ENCODE data around the gene GRID1. TPM values are rescaled to one million over a fixed set of nuclear protein-coding genes. Genes with fewer than 3 reads are reported as not detected.

GRID1 gene
- polyA plus RNA-seq, 1 of the 3 experiments (the other 2 are of a cell fraction): 0.13 TPM

DNA sequence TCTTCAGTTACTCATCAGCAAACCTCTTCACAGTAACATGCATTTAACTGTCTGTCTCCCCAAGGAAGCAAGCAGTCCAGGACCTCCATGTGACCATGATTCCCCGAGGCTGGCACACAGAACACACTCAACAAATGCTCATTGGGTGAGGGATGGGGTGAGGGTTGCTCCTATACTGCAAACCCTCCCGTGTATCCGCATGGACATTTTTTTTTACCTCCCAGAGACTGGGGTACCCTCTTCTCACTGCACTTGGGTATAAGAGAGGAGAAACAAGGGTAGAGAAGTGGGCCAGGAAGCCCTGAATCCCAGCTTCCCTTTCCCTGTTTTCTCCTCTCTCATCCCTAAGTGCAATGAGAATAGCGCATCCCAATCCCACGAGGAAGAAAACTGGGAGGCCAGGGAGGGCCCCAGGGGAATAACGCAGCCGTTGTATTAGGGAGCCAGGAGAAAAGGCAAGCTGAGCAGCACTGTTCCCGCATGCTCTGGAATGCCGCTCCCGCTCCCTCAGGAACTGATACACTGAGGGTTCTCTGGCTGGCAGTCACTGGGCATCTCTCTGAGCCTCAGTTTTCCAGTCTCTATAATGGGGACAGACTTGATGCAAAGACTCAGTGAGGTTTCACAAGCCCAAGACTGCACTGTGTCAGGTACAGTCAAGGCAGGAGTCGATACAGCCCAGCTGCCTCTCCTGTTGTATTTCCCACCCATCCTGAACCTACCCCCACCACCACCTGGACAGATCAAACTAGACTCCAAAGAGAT, 134.6 kb downstream of the GRID1 start:
- 50% methylated on average over 11 of the region's 11 CpGs for WGBS (ENCODE audit: low lambda C conversion rate)
- Histone ChIP-seq H3K36me3 (replicated peaks in 1 of 2; ENCODE audit: control insufficient read depth in 1 of 2, insufficient read depth in 2 of 2, low read length in 1 of 2) (no peaks in the 10 kb centered on the region), H3K9me3 (no peaks in the 10 kb centered on the region), H3K27ac (ENCODE audit: low read depth in 2 of 2, low read length in 1 of 2) (no peak overlapping the region), H3K4me2 (no peak overlapping the region), H3K9ac (no peak overlapping the region), H3K9me2 (no peaks in the 10 kb centered on the region), H2AFZ (ENCODE audit: low read depth) (no peak overlapping the region), H3K79me2 (ENCODE audit: insufficient read depth) (no peaks in the 10 kb centered on the region), H4K20me1 (ENCODE audit: insufficient read depth) (no peaks in the 10 kb centered on the region), H3K4me3 (ENCODE audit: low read depth in 2 of 2, low read length in 1 of 2) (no peak overlapping the region), H3F3A (replicated peaks; ENCODE audit: insufficient read depth) (no peaks in the 10 kb centered on the region), H3K4me1 (ENCODE audit: control insufficient read depth in 1 of 2, insufficient read depth in 2 of 2, low read depth in 1 of 2, low read length in 1 of 2) (peaks cover 0 to 5% of the 10 kb centered on the region in 2 experiments; a peak in 1 of 4 replicates), H3K27me3 (ENCODE audit: insufficient read depth) (no peaks in the 10 kb centered on the region)
- DNase-seq: no peak
- ChIA-PET CTCF (no interaction called here), POLR2A (no interaction called here)
- TF ChIP-seq, protein P1, sequence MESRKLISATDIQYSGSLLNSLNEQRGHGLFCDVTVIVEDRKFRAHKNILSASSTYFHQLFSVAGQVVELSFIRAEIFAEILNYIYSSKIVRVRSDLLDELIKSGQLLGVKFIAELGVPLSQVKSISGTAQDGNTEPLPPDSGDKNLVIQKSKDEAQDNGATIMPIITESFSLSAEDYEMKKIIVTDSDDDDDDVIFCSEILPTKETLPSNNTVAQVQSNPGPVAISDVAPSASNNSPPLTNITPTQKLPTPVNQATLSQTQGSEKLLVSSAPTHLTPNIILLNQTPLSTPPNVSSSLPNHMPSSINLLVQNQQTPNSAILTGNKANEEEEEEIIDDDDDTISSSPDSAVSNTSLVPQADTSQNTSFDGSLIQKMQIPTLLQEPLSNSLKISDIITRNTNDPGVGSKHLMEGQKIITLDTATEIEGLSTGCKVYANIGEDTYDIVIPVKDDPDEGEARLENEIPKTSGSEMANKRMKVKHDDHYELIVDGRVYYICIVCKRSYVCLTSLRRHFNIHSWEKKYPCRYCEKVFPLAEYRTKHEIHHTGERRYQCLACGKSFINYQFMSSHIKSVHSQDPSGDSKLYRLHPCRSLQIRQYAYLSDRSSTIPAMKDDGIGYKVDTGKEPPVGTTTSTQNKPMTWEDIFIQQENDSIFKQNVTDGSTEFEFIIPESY (IDR thresholded peaks at IDR 0.05; ENCODE audit: borderline replicate concordance, low read depth): no peak
- TF ChIP-seq TAF1 (IDR thresholded peaks at IDR 0.05; ENCODE audit: borderline replicate concordance, low read depth, low read length) (no peak), TCF12 (IDR thresholded peaks at IDR 0.05) (no peak), RAD21 (IDR thresholded peaks at IDR 0.05; ENCODE audit: low read length) (no peak), NRF1 (IDR thresholded peaks at IDR 0.05; ENCODE audit: low read depth, low read length) (no peak), SIN3A (IDR thresholded peaks at IDR 0.05; ENCODE audit: borderline replicate concordance, low read depth, low read length) (no peak), FOXM1 (IDR thresholded peaks at IDR 0.05; ENCODE audit: low read depth) (no peak)
- TF ChIP-seq, protein P2, sequence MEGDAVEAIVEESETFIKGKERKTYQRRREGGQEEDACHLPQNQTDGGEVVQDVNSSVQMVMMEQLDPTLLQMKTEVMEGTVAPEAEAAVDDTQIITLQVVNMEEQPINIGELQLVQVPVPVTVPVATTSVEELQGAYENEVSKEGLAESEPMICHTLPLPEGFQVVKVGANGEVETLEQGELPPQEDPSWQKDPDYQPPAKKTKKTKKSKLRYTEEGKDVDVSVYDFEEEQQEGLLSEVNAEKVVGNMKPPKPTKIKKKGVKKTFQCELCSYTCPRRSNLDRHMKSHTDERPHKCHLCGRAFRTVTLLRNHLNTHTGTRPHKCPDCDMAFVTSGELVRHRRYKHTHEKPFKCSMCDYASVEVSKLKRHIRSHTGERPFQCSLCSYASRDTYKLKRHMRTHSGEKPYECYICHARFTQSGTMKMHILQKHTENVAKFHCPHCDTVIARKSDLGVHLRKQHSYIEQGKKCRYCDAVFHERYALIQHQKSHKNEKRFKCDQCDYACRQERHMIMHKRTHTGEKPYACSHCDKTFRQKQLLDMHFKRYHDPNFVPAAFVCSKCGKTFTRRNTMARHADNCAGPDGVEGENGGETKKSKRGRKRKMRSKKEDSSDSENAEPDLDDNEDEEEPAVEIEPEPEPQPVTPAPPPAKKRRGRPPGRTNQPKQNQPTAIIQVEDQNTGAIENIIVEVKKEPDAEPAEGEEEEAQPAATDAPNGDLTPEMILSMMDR (IDR thresholded peaks at IDR 0.05): no peak

DNA sequence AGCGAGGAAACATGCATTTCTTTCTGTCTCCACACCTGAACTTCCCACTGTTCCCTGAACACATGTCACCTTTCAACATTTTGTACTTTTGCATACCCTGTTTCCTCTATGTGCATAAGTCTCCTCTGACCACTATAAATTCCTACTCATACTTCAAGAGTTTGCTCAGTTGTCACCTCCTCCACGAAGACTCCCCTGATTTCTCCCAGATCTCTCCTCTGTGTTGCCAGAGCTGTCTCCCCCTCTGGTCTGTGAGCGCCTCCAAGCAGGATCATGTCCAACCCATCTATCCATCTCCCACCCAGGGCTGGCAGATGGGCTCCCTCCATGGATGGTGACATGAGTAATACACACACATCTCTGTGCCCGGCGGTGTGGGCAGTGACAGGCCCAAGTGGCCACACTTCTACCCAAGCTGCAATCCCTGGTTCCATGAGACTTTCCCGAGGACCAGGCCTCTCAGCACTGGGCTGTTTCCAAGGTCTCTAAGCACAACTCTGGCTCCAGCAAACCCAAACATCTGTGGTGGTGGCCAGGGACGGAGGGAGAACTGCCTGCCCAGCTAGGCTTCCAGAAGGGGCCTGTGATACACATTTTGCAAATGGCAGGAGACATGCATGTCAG, 135.9 kb downstream of the GRID1 start:
- Histone ChIP-seq H3K4me3 (ENCODE audit: low read depth in 2 of 2, low read length in 1 of 2) (no peak overlapping the region), H3F3A (replicated peaks; ENCODE audit: insufficient read depth) (no peaks in the 10 kb centered on the region), H3K9me2 (no peaks in the 10 kb centered on the region), H3K4me2 (no peak overlapping the region), H3K36me3 (replicated peaks in 1 of 2; ENCODE audit: control insufficient read depth in 1 of 2, insufficient read depth in 2 of 2, low read length in 1 of 2) (no peaks in the 10 kb centered on the region), H3K27me3 (ENCODE audit: insufficient read depth) (no peaks in the 10 kb centered on the region), H3K9me3 (no peaks in the 10 kb centered on the region), H3K9ac (no peak overlapping the region), H2AFZ (ENCODE audit: low read depth) (no peak overlapping the region), H3K27ac (ENCODE audit: low read depth in 2 of 2, low read length in 1 of 2) (no peak overlapping the region), H4K20me1 (ENCODE audit: insufficient read depth) (no peaks in the 10 kb centered on the region), H3K79me2 (ENCODE audit: insufficient read depth) (no peaks in the 10 kb centered on the region), H3K4me1 (ENCODE audit: control insufficient read depth in 1 of 2, insufficient read depth in 2 of 2, low read depth in 1 of 2, low read length in 1 of 2) (peaks cover 0 to 7% of the 10 kb centered on the region in 2 experiments; a peak in 1 of 4 replicates)
- ChIA-PET POLR2A (no interaction called here), CTCF (no interaction called here)
- DNase-seq: no peak
- 26% methylated on average over 6 of the region's 7 CpGs for WGBS (ENCODE audit: low lambda C conversion rate)
- TF ChIP-seq POLR2AphosphoS5 (IDR thresholded peaks at IDR 0.05; ENCODE audit: low read depth, low read length): no peak
- no peak for TF ChIP-seq FOSL2 (IDR thresholded peaks at IDR 0.05; ENCODE audit: borderline replicate concordance, low read depth)
- TF ChIP-seq FOXM1 (IDR thresholded peaks at IDR 0.05; ENCODE audit: low read depth): no peak
- no peak for TF ChIP-seq EP300 (IDR thresholded peaks at IDR 0.05; ENCODE audit: borderline replicate concordance in 1 of 2, low read depth in 1 of 2, low read length in 1 of 2)
- no peak for TF ChIP-seq TEAD4 (IDR thresholded peaks at IDR 0.05; ENCODE audit: borderline replicate concordance, insufficient read depth)
- TF ChIP-seq ELF1 (IDR thresholded peaks at IDR 0.05): no peak
- no peak for TF ChIP-seq NFIC (IDR thresholded peaks at IDR 0.05; ENCODE audit: borderline replicate concordance)
- no peak for TF ChIP-seq GATA2 (CRISPR knock-in tag; IDR thresholded peaks at IDR 0.05)
- TF ChIP-seq RCOR1 (IDR thresholded peaks at IDR 0.05; ENCODE audit: low read length): no peak
- TF ChIP-seq TAF1 (IDR thresholded peaks at IDR 0.05; ENCODE audit: borderline replicate concordance, low read depth, low read length): no peak
- no peak for TF ChIP-seq RAD21 (IDR thresholded peaks at IDR 0.05; ENCODE audit: low read length)
- TF ChIP-seq RFX5 (IDR thresholded peaks at IDR 0.05; ENCODE audit: low read length): no peak
- TF ChIP-seq, protein P3, sequence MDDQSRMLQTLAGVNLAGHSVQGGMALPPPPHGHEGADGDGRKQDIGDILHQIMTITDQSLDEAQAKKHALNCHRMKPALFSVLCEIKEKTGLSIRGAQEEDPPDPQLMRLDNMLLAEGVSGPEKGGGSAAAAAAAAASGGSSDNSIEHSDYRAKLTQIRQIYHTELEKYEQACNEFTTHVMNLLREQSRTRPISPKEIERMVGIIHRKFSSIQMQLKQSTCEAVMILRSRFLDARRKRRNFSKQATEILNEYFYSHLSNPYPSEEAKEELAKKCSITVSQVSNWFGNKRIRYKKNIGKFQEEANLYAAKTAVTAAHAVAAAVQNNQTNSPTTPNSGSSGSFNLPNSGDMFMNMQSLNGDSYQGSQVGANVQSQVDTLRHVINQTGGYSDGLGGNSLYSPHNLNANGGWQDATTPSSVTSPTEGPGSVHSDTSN (IDR thresholded peaks at IDR 0.05): no peak
- no peak for TF ChIP-seq NRF1 (IDR thresholded peaks at IDR 0.05; ENCODE audit: low read depth, low read length)
- TF ChIP-seq CHD2 (IDR thresholded peaks at IDR 0.05; ENCODE audit: low read length, partially characterized antibody): no peak
- TF ChIP-seq, protein P4, sequence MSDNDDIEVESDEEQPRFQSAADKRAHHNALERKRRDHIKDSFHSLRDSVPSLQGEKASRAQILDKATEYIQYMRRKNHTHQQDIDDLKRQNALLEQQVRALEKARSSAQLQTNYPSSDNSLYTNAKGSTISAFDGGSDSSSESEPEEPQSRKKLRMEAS (IDR thresholded peaks at IDR 0.05; ENCODE audit: low read depth): no peak
- no peak for TF ChIP-seq GABPA (IDR thresholded peaks at IDR 0.05; ENCODE audit: low read depth)
- TF ChIP-seq JUND (IDR thresholded peaks at IDR 0.05): no peak
